ENCODE measurements around the gene NOCT.

The NOCT gene

DNA sequence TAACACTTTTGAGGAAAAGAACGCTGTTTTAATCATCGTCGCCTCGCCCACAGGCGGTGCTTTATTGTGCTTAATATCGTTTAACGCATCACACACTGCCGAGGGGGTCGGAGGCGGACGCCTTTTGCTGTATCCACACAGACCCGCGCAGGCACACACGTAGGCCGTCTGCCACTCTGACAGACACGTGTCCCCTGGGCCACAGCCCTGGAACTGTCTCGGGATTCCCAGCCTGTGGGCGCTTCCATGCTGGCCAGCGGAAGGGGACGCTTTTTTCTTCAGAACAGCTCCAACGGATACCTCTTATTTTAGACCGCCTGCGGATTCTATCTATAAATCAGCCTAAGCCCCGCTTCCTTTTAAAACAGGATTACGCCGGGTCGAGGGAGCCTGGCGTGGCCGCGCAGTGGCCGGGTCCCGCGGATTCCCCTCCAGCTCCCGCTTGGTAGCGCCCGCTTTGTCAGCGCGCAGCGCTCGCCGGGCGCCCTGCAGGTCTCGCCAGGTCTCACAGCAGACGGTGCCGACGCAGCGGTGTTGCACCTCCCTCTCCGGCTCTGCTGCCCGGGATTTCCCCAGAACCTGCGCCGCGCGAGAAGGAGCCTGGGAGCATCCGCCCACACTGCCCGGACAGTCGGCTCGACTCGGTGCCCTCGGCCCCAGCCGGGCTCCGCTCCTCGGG, at the start of gene NOCT:
TSS of gene NOCT (plus strand) at position 513 of the 679 bp plus-strand sequence. CDS start 201 bp downstream, outside the sequence.
- TF ChIP-seq ZFX (IDR thresholded peaks at IDR 0.05; ENCODE audit: borderline replicate concordance) (no peak), CTCF (IDR thresholded peaks at IDR 0.05) (peak; percentile 12; the same call in 1 of the 2 replicates)
- H3K27ac ChIP-seq = peak within 1 kb of the TSS; percentile 79

DNA sequence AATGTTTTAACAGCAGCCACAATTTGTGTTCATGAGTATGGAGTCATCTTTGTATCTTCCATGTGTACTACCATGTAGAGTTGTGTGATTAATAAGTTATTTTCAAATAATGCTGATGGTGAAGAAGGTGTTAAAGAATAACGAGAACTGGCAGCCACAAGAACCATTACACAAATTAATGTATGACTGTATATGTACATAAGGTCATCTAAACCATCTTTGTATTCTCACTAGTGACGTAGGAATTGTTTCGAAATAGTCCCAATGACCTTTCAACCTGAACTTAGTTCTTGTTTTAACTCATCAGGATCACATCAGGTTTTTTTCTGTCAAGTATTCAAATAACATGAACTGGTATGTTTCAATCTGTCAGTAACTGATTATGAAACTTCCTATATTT, 48.3 kb upstream of the NOCT start:
- no peak overlapping the region for H3K27ac ChIP-seq
- TF ChIP-seq ZFX (IDR thresholded peaks at IDR 0.05; ENCODE audit: borderline replicate concordance) (no peak), CTCF (IDR thresholded peaks at IDR 0.05) (no peak)

DNA sequence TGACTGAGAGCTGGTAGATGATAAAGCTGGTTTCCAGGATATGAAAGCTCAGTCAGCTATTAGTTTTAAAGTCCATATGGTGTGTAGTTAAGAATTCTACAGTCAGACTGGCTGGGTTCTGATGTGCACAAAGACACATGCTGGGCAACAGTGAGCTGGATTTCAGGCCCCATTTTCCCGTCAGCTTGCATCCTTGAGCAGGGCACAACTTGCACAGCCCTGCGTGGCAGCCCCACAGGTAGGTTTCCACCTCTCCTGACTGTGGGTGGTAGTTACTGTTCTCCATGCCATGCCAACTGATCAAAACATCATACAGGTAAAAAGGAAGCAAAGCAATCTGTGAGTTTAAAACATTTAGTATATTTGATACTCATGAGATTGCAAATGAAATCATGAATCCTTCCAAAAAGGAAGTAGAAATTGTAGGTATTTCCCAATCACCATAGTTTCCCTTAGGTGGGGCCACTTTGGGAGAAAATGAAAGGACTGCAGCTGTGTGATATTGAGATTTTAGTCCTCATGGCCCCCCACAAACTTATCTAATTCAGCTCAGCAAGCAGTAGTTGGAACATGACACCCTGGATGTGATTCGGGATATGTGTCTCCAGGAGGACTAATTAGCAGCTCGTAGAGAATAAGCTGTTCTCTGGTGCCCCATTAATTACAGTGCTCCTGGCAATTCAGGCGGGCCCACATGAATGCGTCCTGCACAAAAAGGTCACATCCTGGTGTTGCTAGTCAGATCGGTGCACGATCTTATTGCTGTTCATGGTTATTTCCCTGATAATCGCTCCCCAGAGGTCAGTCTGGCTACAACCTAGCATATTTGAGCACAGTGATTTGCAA, 42.4 kb upstream of the NOCT start:
- H3K27ac ChIP-seq = no peak overlapping the region
- TF ChIP-seq CTCF (IDR thresholded peaks at IDR 0.05) = no peak
- no peak for TF ChIP-seq ZFX (IDR thresholded peaks at IDR 0.05; ENCODE audit: borderline replicate concordance)

DNA sequence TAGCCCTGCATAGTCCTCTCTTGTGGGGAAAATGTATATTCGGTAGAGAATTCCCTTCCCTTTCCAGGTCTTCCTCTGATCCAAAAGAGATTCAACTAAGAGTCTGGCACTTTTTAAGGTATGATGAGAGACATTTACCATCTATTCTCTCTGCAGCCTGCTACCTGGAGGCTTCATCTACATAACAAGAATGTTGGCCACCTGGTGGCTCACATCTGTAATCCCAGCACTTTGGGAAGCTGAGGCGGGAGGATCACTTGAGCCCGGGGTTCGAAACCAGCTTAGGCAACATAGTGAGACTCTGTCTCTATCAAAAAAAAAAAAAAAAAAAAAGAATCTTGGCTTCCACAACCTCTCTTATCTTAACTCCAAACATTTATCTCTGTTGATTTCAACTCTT, 40.4 kb upstream of the NOCT start:
- H3K27ac ChIP-seq = no peak overlapping the region
- TF ChIP-seq CTCF (IDR thresholded peaks at IDR 0.05) (0 out of 2 replicates have a peak, but pooled peaks have one; percentile 7), ZFX (IDR thresholded peaks at IDR 0.05; ENCODE audit: borderline replicate concordance) (no peak)

GRCh38 chr4:138976526-138976925, 39.1 kb upstream of the NOCT start:
- TF ChIP-seq ZFX (IDR thresholded peaks at IDR 0.05; ENCODE audit: borderline replicate concordance) (no peak), CTCF (IDR thresholded peaks at IDR 0.05) (no peak)
- H3K27ac ChIP-seq = no peak overlapping the region

GRCh38 chr4:138977524-138977923, 38.1 kb upstream of the NOCT start:
- H3K27ac ChIP-seq = no peak overlapping the region

More at GRCh38 chr4:138977524-138977923, 38.1 kb upstream of the NOCT start:
- no peak for TF ChIP-seq ZFX (IDR thresholded peaks at IDR 0.05; ENCODE audit: borderline replicate concordance)
- TF ChIP-seq CTCF (IDR thresholded peaks at IDR 0.05) = no peak

All from 22Rv1 (cell line).